ENCODE measurements around the gene LIPG.

LIPG gene

DNA sequence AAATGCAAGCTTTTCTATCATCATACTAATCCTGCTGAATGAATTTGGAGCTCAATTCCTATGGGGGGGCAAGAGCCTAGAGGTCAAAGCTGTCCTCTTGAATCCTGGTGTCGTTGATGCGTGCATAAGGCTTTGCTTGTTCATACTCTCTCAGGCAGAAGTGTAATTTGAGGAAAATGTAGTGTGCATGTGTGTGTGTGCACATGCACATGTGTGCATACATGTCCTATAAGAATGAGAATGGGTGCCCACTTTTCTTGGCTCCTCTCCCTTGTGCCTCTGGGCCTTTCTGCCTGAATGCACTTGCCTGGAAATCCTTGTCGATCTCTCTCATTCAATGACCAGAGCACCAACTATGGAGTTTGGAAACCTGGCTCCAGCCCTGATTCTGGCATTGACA is 46.3 kb upstream of the LIPG start:
- Histone ChIP-seq H2BK15ac (ENCODE audit: low read length) (no peak overlapping the region), H4K91ac (ENCODE audit: low read depth, low read length, poor library complexity) (no peak overlapping the region), H3K27me3 (ENCODE audit: control insufficient read depth in 3 of 3, insufficient read depth in 3 of 3, low read depth in 1 of 3, low read length in 3 of 3) (no peaks in the 10 kb centered on the region), H2BK12ac (ENCODE audit: low read length) (no peak overlapping the region), H2AFZ (ENCODE audit: low read length) (no peak overlapping the region), H3K4me2 (ENCODE audit: insufficient read depth, low read length, poor library complexity, severe bottlenecking) (no peak overlapping the region), H3K79me1 (ENCODE audit: low read depth, low read length) (no peaks in the 10 kb centered on the region), H2AK5ac (ENCODE audit: low read depth, low read length) (no peak overlapping the region), H3K4me3 (ENCODE audit: low read length in 2 of 2) (no peak overlapping the region), H3K4me1 (ENCODE audit: control insufficient read depth in 2 of 2, insufficient read depth in 1 of 2, low read depth in 1 of 2, low read length in 2 of 2) (peaks cover 11 to 17% of the 10 kb centered on the region in 2 donors), H3K9me3 (replicated peaks in 1 of 2; ENCODE audit: control insufficient read depth in 2 of 2, insufficient read depth in 1 of 2, low read depth in 1 of 2, low read length in 2 of 2) (no peaks in the 10 kb centered on the region), H3K36me3 (replicated peaks in 1 of 2; ENCODE audit: control insufficient read depth in 2 of 2, insufficient read depth in 2 of 2, low read length in 2 of 2) (no peaks in the 10 kb centered on the region), H2BK120ac (ENCODE audit: low read depth, low read length) (no peak overlapping the region), H3K18ac (ENCODE audit: low read length) (no peak overlapping the region), H3K27ac (replicated peaks; ENCODE audit: low read length) (no peak overlapping the region), H3K9ac (ENCODE audit: low read depth, low read length, poor library complexity) (no peak overlapping the region), H3K23ac (ENCODE audit: low read depth, low read length, poor library complexity) (no peak overlapping the region), H2BK5ac (ENCODE audit: low read length) (no peak overlapping the region), H3K4ac (ENCODE audit: low read length) (no peak overlapping the region), H3K14ac (ENCODE audit: low read length) (no peak overlapping the region), H4K8ac (ENCODE audit: low read depth, low read length) (no peak overlapping the region)
- WGBS, 2 donors (ENCODE audit: extremely low coverage in 2 of 2, insufficient read length in 2 of 2, insufficient replicate concordance in 1 of 2) = no CpG with 5 or more reads among the region's 3 CpGs
- no peak for DNase-seq (ENCODE audit: low spot score)

DNA sequence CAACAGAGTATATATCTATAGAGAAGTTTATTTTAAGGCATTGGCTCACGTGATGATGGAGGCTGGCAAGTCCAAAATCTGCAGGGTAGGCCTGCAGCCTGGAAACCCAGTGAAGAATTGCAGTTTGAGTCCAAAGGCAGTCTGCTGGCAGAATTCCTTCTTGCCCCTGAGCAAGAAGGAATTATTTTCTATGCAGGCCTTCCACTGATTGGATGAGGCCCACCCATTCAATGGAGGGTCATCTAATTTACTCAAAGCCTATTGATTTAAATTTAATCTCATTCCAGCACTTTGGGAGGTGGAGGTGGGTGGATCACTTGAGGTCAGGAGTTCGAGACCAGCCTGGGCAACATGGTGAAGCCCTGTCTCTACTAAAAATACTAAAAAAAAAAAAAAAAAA is 44.4 kb upstream of the LIPG start:
- no peak overlapping the region for H3K4me3 ChIP-seq (ENCODE audit: low read length in 2 of 2)
- H3K4me1 ChIP-seq (ENCODE audit: control insufficient read depth in 2 of 2, insufficient read depth in 1 of 2, low read depth in 1 of 2, low read length in 2 of 2) = peaks cover 19 to 27% of the 10 kb centered on the region in 2 donors
- no peaks in the 10 kb centered on the region for H3K79me1 ChIP-seq (ENCODE audit: low read depth, low read length)
- H3K18ac ChIP-seq (ENCODE audit: low read length) = no peak overlapping the region
- no peak overlapping the region for H3K23ac ChIP-seq (ENCODE audit: low read depth, low read length, poor library complexity)
- no peak overlapping the region for H2BK5ac ChIP-seq (ENCODE audit: low read length)
- no peak overlapping the region for H2AFZ ChIP-seq (ENCODE audit: low read length)
- H3K14ac ChIP-seq (ENCODE audit: low read length) = no peak overlapping the region
- H3K4ac ChIP-seq (ENCODE audit: low read length) = no peak overlapping the region
- H3K36me3 ChIP-seq (replicated peaks in 1 of 2; ENCODE audit: control insufficient read depth in 2 of 2, insufficient read depth in 2 of 2, low read length in 2 of 2) = no peaks in the 10 kb centered on the region
- H3K9ac ChIP-seq (ENCODE audit: low read depth, low read length, poor library complexity) = no peak overlapping the region
- DNase-seq (ENCODE audit: low spot score) = no peak
- H2BK12ac ChIP-seq (ENCODE audit: low read length) = no peak overlapping the region
- no peak overlapping the region for H3K27ac ChIP-seq (replicated peaks; ENCODE audit: low read length)
- H4K8ac ChIP-seq (ENCODE audit: low read depth, low read length) = no peak overlapping the region
- H2BK120ac ChIP-seq (ENCODE audit: low read depth, low read length) = no peak overlapping the region
- no CpG with 5 or more reads among the region's 2 CpGs for WGBS, 2 donors (ENCODE audit: extremely low coverage in 2 of 2, insufficient read length in 2 of 2, insufficient replicate concordance in 1 of 2)
- H2AK5ac ChIP-seq (ENCODE audit: low read depth, low read length) = no peak overlapping the region
- no peaks in the 10 kb centered on the region for H3K27me3 ChIP-seq (ENCODE audit: control insufficient read depth in 3 of 3, insufficient read depth in 3 of 3, low read depth in 1 of 3, low read length in 3 of 3)
- H2BK15ac ChIP-seq (ENCODE audit: low read length) = no peak overlapping the region
- H3K9me3 ChIP-seq (replicated peaks in 1 of 2; ENCODE audit: control insufficient read depth in 2 of 2, insufficient read depth in 1 of 2, low read depth in 1 of 2, low read length in 2 of 2) = no peaks in the 10 kb centered on the region
- no peak overlapping the region for H4K91ac ChIP-seq (ENCODE audit: low read depth, low read length, poor library complexity)
- no peak overlapping the region for H3K4me2 ChIP-seq (ENCODE audit: insufficient read depth, low read length, poor library complexity, severe bottlenecking)

DNA sequence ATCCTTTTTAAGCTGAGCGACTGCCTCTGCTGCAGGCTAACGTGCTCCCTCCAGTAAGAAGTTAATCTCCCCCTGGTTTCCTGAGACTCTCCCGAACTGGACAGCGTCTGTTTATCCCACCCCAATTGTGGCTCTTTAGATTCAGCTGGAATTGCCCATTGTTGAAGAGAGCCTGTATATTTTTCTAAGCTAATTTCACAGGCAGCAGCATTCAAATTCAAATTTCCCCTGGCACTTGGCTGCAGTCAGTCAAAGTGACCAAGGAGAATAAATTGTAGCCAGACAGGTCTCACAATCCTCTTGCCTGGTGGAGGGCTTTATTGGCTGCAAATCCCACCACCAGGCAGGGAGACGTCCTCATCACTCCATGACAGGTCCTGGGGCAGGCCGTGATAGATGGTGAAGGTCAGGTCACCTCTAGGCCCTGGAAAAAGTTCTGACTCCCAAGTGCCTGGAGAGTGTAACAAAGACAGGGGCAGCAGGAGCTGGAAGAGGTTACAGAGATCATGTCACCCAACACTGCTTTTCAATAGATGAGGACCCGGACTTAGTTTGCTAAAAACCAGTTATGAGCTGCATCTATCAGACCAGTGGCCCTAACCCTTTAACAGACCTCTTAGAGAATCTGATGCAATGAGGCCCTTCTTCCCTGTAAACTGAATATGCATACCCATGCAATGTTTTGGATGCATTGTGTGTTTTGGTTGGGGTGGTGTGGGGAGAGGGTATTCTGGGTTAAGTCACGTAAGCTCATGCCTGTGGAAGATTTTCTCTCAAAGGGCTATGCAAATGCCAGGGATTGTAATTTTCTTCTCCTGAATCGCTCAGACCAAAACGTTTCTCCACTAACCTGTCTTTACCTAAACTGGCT is 42.5 kb upstream of the LIPG start:
- no CpG with 5 or more reads among the region's 10 CpGs for WGBS, 2 donors (ENCODE audit: extremely low coverage in 2 of 2, insufficient read length in 2 of 2, insufficient replicate concordance in 1 of 2)
- no peak overlapping the region for H3K9ac ChIP-seq (ENCODE audit: low read depth, low read length, poor library complexity)
- H3K9me3 ChIP-seq (replicated peaks in 1 of 2; ENCODE audit: control insufficient read depth in 2 of 2, insufficient read depth in 1 of 2, low read depth in 1 of 2, low read length in 2 of 2) = no peaks in the 10 kb centered on the region
- peaks cover 21 to 30% of the 10 kb centered on the region in 2 donors for H3K4me1 ChIP-seq (ENCODE audit: control insufficient read depth in 2 of 2, insufficient read depth in 1 of 2, low read depth in 1 of 2, low read length in 2 of 2)
- no peak overlapping the region for H3K4me2 ChIP-seq (ENCODE audit: insufficient read depth, low read length, poor library complexity, severe bottlenecking)
- no peak overlapping the region for H3K14ac ChIP-seq (ENCODE audit: low read length)
- H3K36me3 ChIP-seq (replicated peaks in 1 of 2; ENCODE audit: control insufficient read depth in 2 of 2, insufficient read depth in 2 of 2, low read length in 2 of 2) = peaks cover 0 to 1% of the 10 kb centered on the region in 2 donors
- no peak overlapping the region for H2BK120ac ChIP-seq (ENCODE audit: low read depth, low read length)
- no peak overlapping the region for H3K4ac ChIP-seq (ENCODE audit: low read length)
- H3K23ac ChIP-seq (ENCODE audit: low read depth, low read length, poor library complexity) = no peak overlapping the region
- H2AFZ ChIP-seq (ENCODE audit: low read length) = no peak overlapping the region
- no peak overlapping the region for H2BK15ac ChIP-seq (ENCODE audit: low read length)
- H3K79me1 ChIP-seq (ENCODE audit: low read depth, low read length) = no peaks in the 10 kb centered on the region
- no peak overlapping the region for H2BK5ac ChIP-seq (ENCODE audit: low read length)
- no peaks in the 10 kb centered on the region for H3K27me3 ChIP-seq (ENCODE audit: control insufficient read depth in 3 of 3, insufficient read depth in 3 of 3, low read depth in 1 of 3, low read length in 3 of 3)
- DNase-seq (ENCODE audit: low spot score) = no peak
- H4K8ac ChIP-seq (ENCODE audit: low read depth, low read length) = no peak overlapping the region
- H3K18ac ChIP-seq (ENCODE audit: low read length) = peak overlapping the region; percentile 73
- no peak overlapping the region for H3K27ac ChIP-seq (replicated peaks; ENCODE audit: low read length)
- no peak overlapping the region for H2BK12ac ChIP-seq (ENCODE audit: low read length)
- H2AK5ac ChIP-seq (ENCODE audit: low read depth, low read length) = no peak overlapping the region
- H4K91ac ChIP-seq (ENCODE audit: low read depth, low read length, poor library complexity) = no peak overlapping the region
- no peak overlapping the region for H3K4me3 ChIP-seq (ENCODE audit: low read length in 2 of 2)

DNA sequence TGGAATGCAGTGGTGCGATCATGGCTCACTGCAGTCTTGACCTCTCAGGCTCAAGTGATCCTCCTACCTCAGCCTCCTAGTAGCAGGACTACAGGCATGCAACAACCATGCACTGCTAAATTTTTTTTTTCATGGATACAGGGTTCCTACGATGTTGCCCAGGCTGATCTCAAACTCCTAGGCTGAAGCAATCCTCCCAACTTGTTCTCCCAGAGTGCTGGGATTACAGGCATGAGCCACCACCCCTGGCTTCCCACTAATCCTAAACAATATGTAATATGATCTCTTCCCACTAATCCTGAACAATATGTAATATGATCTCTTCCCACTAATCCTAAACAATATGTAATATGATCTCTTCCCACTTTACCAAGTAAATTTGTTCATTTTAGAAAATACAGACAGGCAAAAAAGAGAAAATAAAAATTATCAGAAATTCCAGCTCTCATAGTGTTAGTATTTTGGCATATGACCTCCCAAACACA is 41.2 kb upstream of the LIPG start:
- Histone ChIP-seq H3K9ac (ENCODE audit: low read depth, low read length, poor library complexity) (no peak overlapping the region), H3K4me2 (ENCODE audit: insufficient read depth, low read length, poor library complexity, severe bottlenecking) (no peak overlapping the region), H3K4me3 (ENCODE audit: low read length in 2 of 2) (no peak overlapping the region), H2BK120ac (ENCODE audit: low read depth, low read length) (no peak overlapping the region), H3K9me3 (replicated peaks in 1 of 2; ENCODE audit: control insufficient read depth in 2 of 2, insufficient read depth in 1 of 2, low read depth in 1 of 2, low read length in 2 of 2) (no peaks in the 10 kb centered on the region), H3K79me1 (ENCODE audit: low read depth, low read length) (no peaks in the 10 kb centered on the region), H2BK5ac (ENCODE audit: low read length) (no peak overlapping the region), H3K27me3 (ENCODE audit: control insufficient read depth in 3 of 3, insufficient read depth in 3 of 3, low read depth in 1 of 3, low read length in 3 of 3) (no peaks in the 10 kb centered on the region), H2AK5ac (ENCODE audit: low read depth, low read length) (no peak overlapping the region), H4K91ac (ENCODE audit: low read depth, low read length, poor library complexity) (no peak overlapping the region), H2BK12ac (ENCODE audit: low read length) (no peak overlapping the region), H3K23ac (ENCODE audit: low read depth, low read length, poor library complexity) (no peak overlapping the region), H3K4ac (ENCODE audit: low read length) (no peak overlapping the region), H2AFZ (ENCODE audit: low read length) (no peak overlapping the region), H3K18ac (ENCODE audit: low read length) (no peak overlapping the region), H4K8ac (ENCODE audit: low read depth, low read length) (no peak overlapping the region), H3K4me1 (ENCODE audit: control insufficient read depth in 2 of 2, insufficient read depth in 1 of 2, low read depth in 1 of 2, low read length in 2 of 2) (peaks cover 24 to 30% of the 10 kb centered on the region in 2 donors), H2BK15ac (ENCODE audit: low read length) (no peak overlapping the region), H3K27ac (replicated peaks; ENCODE audit: low read length) (peak overlapping the region; percentile 65), H3K36me3 (replicated peaks in 1 of 2; ENCODE audit: control insufficient read depth in 2 of 2, insufficient read depth in 2 of 2, low read length in 2 of 2) (peaks cover 0 to 1% of the 10 kb centered on the region in 2 donors), H3K14ac (ENCODE audit: low read length) (no peak overlapping the region)
- WGBS, 2 donors (ENCODE audit: extremely low coverage in 2 of 2, insufficient read length in 2 of 2, insufficient replicate concordance in 1 of 2) = no CpG with 5 or more reads among the region's 2 CpGs
- DNase-seq (ENCODE audit: low spot score) = no peak

Measured in neuronal stem cell (in vitro differentiated cells).